Measurements from ENCODE around the gene B2M.
A peak's percentile ranks its signal among the peaks of the same experiment; 100 is the strongest.

- no peak for TF ChIP-seq CTCF (IDR thresholded peaks at IDR 0.05)
- TF ChIP-seq POLR2A (IDR thresholded peaks at IDR 0.05) = peak in 1 of 2 donors; percentile 47
Measured at GRCh38 chr15:44712346-44713005, 1.2 kb downstream of the B2M start.

All from thyroid gland (tissue), 4 donors.